DOHH2 (cell line): ENCODE results near the gene RHBDF2.

ENCODE experiments used
- EZH2phosphoT487 ChIP-seq: fragments of 200-600 bp; sonication (generic); IDR thresholded peaks from 2 replicates; pipeline ENCODE4 v1.6.1; 2017; ENCODE audit warnings: borderline replicate concordance, mild to moderate bottlenecking, antibody characterized with exemption, low read length, moderate library complexity, mixed read lengths
- TF ChIP-seq, protein P1 (sequence below): fragments of 200-600 bp; sonication (generic); IDR thresholded peaks from one replicate; pipeline ENCODE4 v1.5.1; 2014; ENCODE audit warnings: antibody characterized with exemption, mild to moderate bottlenecking, low read depth, low read length; ENCODE audit not compliant: poor library complexity, severe bottlenecking

DNA sequence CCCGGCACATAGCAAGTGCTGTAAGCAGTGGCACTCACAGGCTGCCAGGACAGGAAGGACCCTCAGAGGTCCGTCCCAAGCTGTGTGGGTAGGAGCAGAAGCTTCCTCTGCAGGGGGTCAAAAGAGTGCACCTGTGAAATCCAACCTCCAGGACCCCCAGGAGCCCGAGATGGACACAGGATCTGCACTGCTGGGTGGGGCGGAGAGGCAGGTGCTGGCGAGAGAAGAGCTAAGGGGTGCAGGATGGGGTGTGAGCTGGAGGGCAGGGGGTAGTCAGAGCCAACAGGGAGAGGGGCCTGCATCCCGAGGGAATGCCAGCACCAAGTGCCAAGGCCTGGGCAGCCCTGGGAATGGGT, 34.5 kb downstream of the RHBDF2 start:
- TF ChIP-seq, protein P1, sequence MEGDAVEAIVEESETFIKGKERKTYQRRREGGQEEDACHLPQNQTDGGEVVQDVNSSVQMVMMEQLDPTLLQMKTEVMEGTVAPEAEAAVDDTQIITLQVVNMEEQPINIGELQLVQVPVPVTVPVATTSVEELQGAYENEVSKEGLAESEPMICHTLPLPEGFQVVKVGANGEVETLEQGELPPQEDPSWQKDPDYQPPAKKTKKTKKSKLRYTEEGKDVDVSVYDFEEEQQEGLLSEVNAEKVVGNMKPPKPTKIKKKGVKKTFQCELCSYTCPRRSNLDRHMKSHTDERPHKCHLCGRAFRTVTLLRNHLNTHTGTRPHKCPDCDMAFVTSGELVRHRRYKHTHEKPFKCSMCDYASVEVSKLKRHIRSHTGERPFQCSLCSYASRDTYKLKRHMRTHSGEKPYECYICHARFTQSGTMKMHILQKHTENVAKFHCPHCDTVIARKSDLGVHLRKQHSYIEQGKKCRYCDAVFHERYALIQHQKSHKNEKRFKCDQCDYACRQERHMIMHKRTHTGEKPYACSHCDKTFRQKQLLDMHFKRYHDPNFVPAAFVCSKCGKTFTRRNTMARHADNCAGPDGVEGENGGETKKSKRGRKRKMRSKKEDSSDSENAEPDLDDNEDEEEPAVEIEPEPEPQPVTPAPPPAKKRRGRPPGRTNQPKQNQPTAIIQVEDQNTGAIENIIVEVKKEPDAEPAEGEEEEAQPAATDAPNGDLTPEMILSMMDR: no peak
- TF ChIP-seq EZH2phosphoT487: no peak
